Astrocyte of the cerebellum (primary cell): ENCODE measurements around the gene SIRT5.

ENCODE experiments used
- DNase-seq: peaks from one replicate; pipeline ENCODE4 v3.0.0-alpha.2; 2011; ENCODE audit warnings: low read depth
- H3K4me3 ChIP-seq: 2 replicates; pipeline ENCODE4 v1.5.1; 2011; ENCODE audit warnings: mild to moderate bottlenecking, low read depth, low read length, moderate library complexity
- CTCF ChIP-seq: IDR thresholded peaks from 2 replicates; pipeline ENCODE4 v1.5.1; 2012; ENCODE audit warnings: low read length, low read depth, moderate library complexity, mild to moderate bottlenecking; ENCODE audit errors: missing control alignments
- in situ Hi-C: cut with HindIII; loops from 2 replicates; pipeline ENCODE4 v1.10.0; 2017; ENCODE audit warnings: low sequenced_read_pairs

The SIRT5 gene

GRCh38 chr6:13589801-13590200 is 15.4 kb downstream of the SIRT5 start:
- in situ Hi-C loops: no loop called here
- H3K4me3 ChIP-seq: no peak overlapping the region
- DNase-seq: no peak
- no peak for TF ChIP-seq CTCF

- in situ Hi-C loops: no loop called here
- DNase-seq: no peak
- H3K4me3 ChIP-seq: no peak overlapping the region
- no peak for TF ChIP-seq CTCF
Observed at GRCh38 chr6:13590574-13591153, 16.3 kb downstream of the SIRT5 start.

- DNase-seq: no peak
- H3K4me3 ChIP-seq: no peak overlapping the region
- no peak for TF ChIP-seq CTCF
- in situ Hi-C loops: no loop called here
Observed at GRCh38 chr6:13591205-13591921, 17.0 kb downstream of the SIRT5 start.

- TF ChIP-seq CTCF: no peak
- in situ Hi-C loops: no loop called here
- no peak overlapping the region for H3K4me3 ChIP-seq
- DNase-seq: no peak
Observed at GRCh38 chr6:13593103-13593502, 18.7 kb downstream of the SIRT5 start.

GRCh38 chr6:13593720-13594119 is 19.3 kb downstream of the SIRT5 start:
- DNase-seq: no peak
- in situ Hi-C loops: no loop called here

GRCh38 chr6:13597073-13597472 is 22.7 kb downstream of the SIRT5 start:
- DNase-seq: no peak
- in situ Hi-C loops: no loop called here
- no peak overlapping the region for H3K4me3 ChIP-seq
- TF ChIP-seq CTCF: no peak

More at GRCh38 chr6:13593720-13594119, 19.3 kb downstream of the SIRT5 start:
- no peak overlapping the region for H3K4me3 ChIP-seq
- no peak for TF ChIP-seq CTCF
